C4-2B (cell line): Measurements from ENCODE around the gene DICER1.

Experiments
- H3K27ac ChIP-seq: fragments of 450-650 bp; 2 replicates; pipeline ENCODE4 v1.5.1; 2017
- CTCF ChIP-seq: fragments of 450-650 bp; conservative IDR thresholded peaks from 2 replicates; pipeline ENCODE4 v1.5.1; 2017; ENCODE audit warnings: mild to moderate bottlenecking
- ZFX ChIP-seq: fragments of 450-650 bp; IDR thresholded peaks from 2 replicates; pipeline ENCODE4 v1.6.1; 2017

The DICER1 gene

GRCh38 chr14:95058491-95058890 lies 98.8 kb downstream of the DICER1 start:
- TF ChIP-seq CTCF: no peak
- no peak for TF ChIP-seq ZFX
- no peak overlapping the region for H3K27ac ChIP-seq

- no peak overlapping the region for H3K27ac ChIP-seq
- TF ChIP-seq ZFX: no peak
- no peak for TF ChIP-seq CTCF
These were observed 99.5 kb downstream of the DICER1 start for GRCh38 chr14:95057851-95058250.

- TF ChIP-seq ZFX (no peak), CTCF (no peak)
- H3K27ac ChIP-seq: peak overlapping the region; percentile 27
These were observed 100.2 kb downstream of the DICER1 start for GRCh38 chr14:95057147-95057546.

GRCh38 chr14:95056476-95056875 lies 100.9 kb downstream of the DICER1 start:
- peak overlapping the region; percentile 27 for H3K27ac ChIP-seq
- TF ChIP-seq CTCF (no peak), ZFX (no peak)

- no peak overlapping the region for H3K27ac ChIP-seq
- TF ChIP-seq CTCF (no peak), ZFX (no peak)
These were observed 102.0 kb downstream of the DICER1 start for GRCh38 chr14:95055318-95055717.

GRCh38 chr14:95054346-95055280 lies 102.7 kb downstream of the DICER1 start:
- no peak overlapping the region for H3K27ac ChIP-seq
- no peak for TF ChIP-seq CTCF
- TF ChIP-seq ZFX: no peak

GRCh38 chr14:95052016-95052585 lies 105.2 kb downstream of the DICER1 start:
- TF ChIP-seq CTCF: no peak
- TF ChIP-seq ZFX: no peak
- H3K27ac ChIP-seq: no peak overlapping the region
